Mesothelial cell of epicardium (in vitro differentiated cells): ENCODE results near the gene THBS4. TPM values are rescaled to one million over a fixed set of nuclear protein-coding genes. Genes with fewer than 3 reads are reported as not detected.

Experiments
- DNase-seq, 2 experiments: peaks; one replicate each; pipeline ENCODE4 v3.0.0; 2021; ENCODE audit warnings: low spot score in 2 of 2; ENCODE audit not compliant: unreplicated experiment in 2 of 2
- H3K27ac Mint-ChIP-seq: 2 replicates; pipeline ENCODE4 v1.8.0; 2021; ENCODE audit warnings: mixed read lengths
- H3K27me3 Mint-ChIP-seq: 2 replicates; pipeline ENCODE4 v1.8.0; 2021; ENCODE audit warnings: low read depth, mixed read lengths
- H3K36me3 Mint-ChIP-seq: 2 replicates; pipeline ENCODE4 v1.8.0; 2021; ENCODE audit warnings: mixed read lengths
- H3K4me1 Mint-ChIP-seq: 2 replicates; pipeline ENCODE4 v1.8.0; 2021; ENCODE audit warnings: mixed read lengths
- H3K4me3 Mint-ChIP-seq: 2 replicates; pipeline ENCODE4 v1.8.0; 2021; ENCODE audit warnings: mild to moderate bottlenecking, moderate library complexity, mixed read lengths
- H3K9me3 Mint-ChIP-seq: 2 replicates; pipeline ENCODE4 v1.8.0; 2021; ENCODE audit warnings: mixed read lengths
- CTCF ChIP-seq: fragments of 200-600 bp; sonication (generic); IDR thresholded peaks from one replicate; pipeline ENCODE4 v1.5.0; 2021; ENCODE audit warnings: antibody characterized with exemption; ENCODE audit not compliant: unreplicated experiment
- total RNA-seq: library from RNA; stranded (reverse); gene quantifications from 3 replicates; pipeline ENCODE4 v1.2.1, GENCODE V29; 2021

THBS4 gene
- total RNA-seq, 1 donor from 2014 or later = 17.3 TPM

- Mint-ChIP-seq H3K4me1 (peaks cover 12% of the 10 kb centered on the region), H3K27me3 (peaks cover 67% of the 10 kb centered on the region), H3K9me3 (no peaks in the 10 kb centered on the region), H3K27ac (no peak overlapping the region), H3K4me3 (no peak overlapping the region), H3K36me3 (no peaks in the 10 kb centered on the region)
- no peak for TF ChIP-seq CTCF
- no peak for DNase-seq
Observed at GRCh38 chr5:80037366-80037765, 2.2 kb downstream of the THBS4 start.

GRCh38 chr5:80039650-80040049 is 4.5 kb downstream of the THBS4 start:
- TF ChIP-seq CTCF = no peak
- H3K27me3 Mint-ChIP-seq = peaks cover 50% of the 10 kb centered on the region
- no peak for DNase-seq
- no peaks in the 10 kb centered on the region for H3K36me3 Mint-ChIP-seq
- H3K9me3 Mint-ChIP-seq = no peaks in the 10 kb centered on the region
- H3K4me1 Mint-ChIP-seq = peaks cover 13% of the 10 kb centered on the region
- no peak overlapping the region for H3K27ac Mint-ChIP-seq
- H3K4me3 Mint-ChIP-seq = no peak overlapping the region

- Mint-ChIP-seq H3K9me3 (no peaks in the 10 kb centered on the region), H3K36me3 (no peaks in the 10 kb centered on the region), H3K4me3 (no peak overlapping the region), H3K27ac (no peak overlapping the region), H3K4me1 (peaks cover 16% of the 10 kb centered on the region), H3K27me3 (peaks cover 35% of the 10 kb centered on the region)
- DNase-seq = no peak
- no peak for TF ChIP-seq CTCF
Observed at GRCh38 chr5:80041527-80041926, 6.4 kb downstream of the THBS4 start.

GRCh38 chr5:80042330-80042729 is 7.2 kb downstream of the THBS4 start:
- TF ChIP-seq CTCF = no peak
- H3K9me3 Mint-ChIP-seq = no peaks in the 10 kb centered on the region
- peaks cover 18% of the 10 kb centered on the region for H3K4me1 Mint-ChIP-seq
- H3K36me3 Mint-ChIP-seq = no peaks in the 10 kb centered on the region
- H3K27ac Mint-ChIP-seq = peak overlapping the region; percentile 7
- no peak for DNase-seq
- H3K27me3 Mint-ChIP-seq = peaks cover 28% of the 10 kb centered on the region
- H3K4me3 Mint-ChIP-seq = no peak overlapping the region

GRCh38 chr5:80043187-80043586 is 8.0 kb downstream of the THBS4 start:
- no peak for DNase-seq
- H3K9me3 Mint-ChIP-seq = no peaks in the 10 kb centered on the region
- no peak overlapping the region for H3K27ac Mint-ChIP-seq
- peaks cover 19% of the 10 kb centered on the region for H3K4me1 Mint-ChIP-seq
- no peak overlapping the region for H3K4me3 Mint-ChIP-seq
- H3K27me3 Mint-ChIP-seq = peaks cover 23% of the 10 kb centered on the region
- TF ChIP-seq CTCF = no peak
- H3K36me3 Mint-ChIP-seq = no peaks in the 10 kb centered on the region
